Mononuclear cell (primary cell): ENCODE measurements around the gene C6orf47. TPM values are rescaled to one million over a fixed set of nuclear protein-coding genes. Genes with fewer than 3 reads are reported as not detected.

ENCODE experiments used
- H3K27me3 ChIP-seq: 2 replicates; pipeline ENCODE4 v1.6.0; 2011; ENCODE audit warnings: low read length, control low read depth; ENCODE audit not compliant: insufficient read depth
- H3K4me1 ChIP-seq: 2 replicates; pipeline ENCODE4 v1.5.1; 2011; ENCODE audit warnings: mild to moderate bottlenecking, low read length, control low read depth; ENCODE audit not compliant: insufficient read depth
- H3K4me3 ChIP-seq: 2 replicates; pipeline ENCODE4 v1.5.1; 2011; ENCODE audit warnings: mild to moderate bottlenecking, low read length, moderate library complexity
- H3K9me3 ChIP-seq: 2 replicates; pipeline ENCODE4 v1.5.1; 2011; ENCODE audit warnings: low read depth, mild to moderate bottlenecking, control low read depth, low read length
- total RNA-seq: library from RNA; depleted of rRNA; stranded (reverse); fragments of >200 nt; gene quantifications from one replicate; pipeline ENCODE4 v1.2.3, GENCODE V29; 2012

The C6orf47 gene
- total RNA-seq, 1 donor, result 14.6 TPM

DNA sequence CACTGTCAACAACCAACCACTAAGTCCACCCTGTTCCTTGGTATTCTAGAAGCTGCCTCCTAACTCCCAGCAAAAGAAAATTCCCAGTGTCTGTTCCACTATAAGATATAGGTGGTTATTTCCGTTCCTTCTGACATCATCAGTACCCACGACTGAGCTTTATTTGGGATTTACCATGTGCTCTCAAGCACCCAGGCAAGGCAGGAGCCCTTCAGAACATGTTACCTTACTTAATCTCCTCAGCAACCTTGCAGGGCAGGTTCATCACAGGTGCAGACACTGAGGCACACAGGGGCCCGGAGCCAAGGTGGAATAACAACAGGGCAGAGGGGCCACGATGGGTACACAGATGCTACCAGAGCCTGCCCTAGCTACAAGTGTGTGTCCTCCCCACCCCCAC lies 31.8 kb upstream of the C6orf47 start:
- Histone ChIP-seq H3K4me1 (peaks cover 12% of the 10 kb centered on the region), H3K27me3 (no peaks in the 10 kb centered on the region), H3K9me3 (no peaks in the 10 kb centered on the region), H3K4me3 (no peak overlapping the region)

- peaks cover 12% of the 10 kb centered on the region for H3K4me1 ChIP-seq
- H3K9me3 ChIP-seq, result no peaks in the 10 kb centered on the region
- H3K4me3 ChIP-seq, result no peak overlapping the region
- no peaks in the 10 kb centered on the region for H3K27me3 ChIP-seq
These were observed 31.1 kb upstream of the C6orf47 start for GRCh38 chr6:31691564-31692108.

GRCh38 chr6:31691078-31691463 lies 30.5 kb upstream of the C6orf47 start:
- Histone ChIP-seq H3K27me3 (no peaks in the 10 kb centered on the region), H3K9me3 (no peaks in the 10 kb centered on the region), H3K4me3 (no peak overlapping the region), H3K4me1 (peaks cover 12% of the 10 kb centered on the region)

GRCh38 chr6:31690231-31691077 lies 29.9 kb upstream of the C6orf47 start:
- no peaks in the 10 kb centered on the region for H3K9me3 ChIP-seq
- no peak overlapping the region for H3K4me3 ChIP-seq
- H3K27me3 ChIP-seq, result no peaks in the 10 kb centered on the region
- H3K4me1 ChIP-seq, result peaks cover 12% of the 10 kb centered on the region

- Histone ChIP-seq H3K4me1 (peaks cover 12% of the 10 kb centered on the region), H3K9me3 (no peaks in the 10 kb centered on the region), H3K27me3 (no peaks in the 10 kb centered on the region), H3K4me3 (no peak overlapping the region)
These were observed 28.9 kb upstream of the C6orf47 start for GRCh38 chr6:31689249-31690110.

GRCh38 chr6:31687860-31688693 lies 27.5 kb upstream of the C6orf47 start:
- peaks cover 15% of the 10 kb centered on the region for H3K4me1 ChIP-seq
- H3K9me3 ChIP-seq, result no peaks in the 10 kb centered on the region
- no peaks in the 10 kb centered on the region for H3K27me3 ChIP-seq
- no peak overlapping the region for H3K4me3 ChIP-seq

GRCh38 chr6:31687321-31687720 lies 26.7 kb upstream of the C6orf47 start:
- H3K4me3 ChIP-seq, result no peak overlapping the region
- no peaks in the 10 kb centered on the region for H3K9me3 ChIP-seq
- H3K27me3 ChIP-seq, result no peaks in the 10 kb centered on the region

GRCh38 chr6:31686483-31686882 lies 25.9 kb upstream of the C6orf47 start:
- Histone ChIP-seq H3K9me3 (no peaks in the 10 kb centered on the region), H3K4me1 (peaks cover 19% of the 10 kb centered on the region), H3K4me3 (no peak overlapping the region), H3K27me3 (no peaks in the 10 kb centered on the region)

More at GRCh38 chr6:31687321-31687720, 26.7 kb upstream of the C6orf47 start:
- peaks cover 16% of the 10 kb centered on the region for H3K4me1 ChIP-seq

DNA sequence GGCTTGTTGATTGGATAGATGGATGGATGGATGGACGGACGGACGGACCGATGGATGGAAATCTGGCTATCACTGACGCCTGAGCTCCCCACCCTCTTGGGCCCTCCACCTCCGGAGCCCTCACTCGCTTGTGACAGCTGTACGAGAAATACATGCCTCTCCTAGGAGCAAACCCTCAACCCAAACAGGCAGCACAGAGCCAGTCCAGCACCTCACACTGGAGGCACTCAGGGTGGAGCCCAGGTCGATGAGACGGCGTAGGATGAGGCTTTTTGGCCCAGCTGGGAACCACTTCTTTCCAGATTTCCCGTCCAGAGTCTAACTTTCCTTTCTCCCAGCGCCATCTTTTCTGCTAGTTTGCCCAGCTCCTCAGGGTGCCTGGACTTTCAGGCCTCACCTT lies 23.0 kb upstream of the C6orf47 start:
- H3K4me1 ChIP-seq, result peaks cover 21% of the 10 kb centered on the region
- H3K4me3 ChIP-seq, result no peak overlapping the region
- H3K27me3 ChIP-seq, result no peaks in the 10 kb centered on the region
- H3K9me3 ChIP-seq, result no peaks in the 10 kb centered on the region

GRCh38 chr6:31681135-31681671 lies 20.6 kb upstream of the C6orf47 start:
- H3K4me1 ChIP-seq, result peaks cover 27% of the 10 kb centered on the region
- H3K9me3 ChIP-seq, result no peaks in the 10 kb centered on the region
- peak overlapping the region; percentile 45 for H3K4me3 ChIP-seq
- H3K27me3 ChIP-seq, result no peaks in the 10 kb centered on the region

GRCh38 chr6:31680226-31681134 lies 19.9 kb upstream of the C6orf47 start, which contains the start of gene LY6G5C:
TSS of gene LY6G5C (minus strand) at chr6:31681067. CDS start at chr6:31680373, 694 bp downstream.
- peak within 1 kb of the TSS; percentile 45 for H3K4me3 ChIP-seq
- peaks cover 28% of the 10 kb centered on the region for H3K4me1 ChIP-seq
- H3K9me3 ChIP-seq, result no peaks in the 10 kb centered on the region
- no peaks in the 10 kb centered on the region for H3K27me3 ChIP-seq

DNA sequence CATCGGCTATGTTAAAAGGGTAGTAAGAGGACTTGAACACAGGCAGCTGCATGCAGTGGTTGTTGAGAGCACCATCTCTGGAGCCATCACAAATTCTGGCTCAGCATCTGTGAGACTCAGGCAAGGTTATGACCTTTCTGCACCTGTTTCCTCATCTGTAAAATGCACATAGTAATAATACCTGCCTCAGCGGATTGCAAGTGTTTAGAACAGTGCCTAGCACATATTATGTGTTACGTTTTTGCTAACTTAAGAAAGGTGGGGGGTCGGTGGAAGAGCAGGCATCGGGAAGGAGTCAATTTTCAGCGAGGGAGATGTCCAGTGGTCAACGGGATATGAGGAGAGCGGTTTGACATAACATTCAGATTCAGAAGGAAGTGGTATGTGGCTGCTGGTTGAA lies 17.4 kb upstream of the C6orf47 start:
- Histone ChIP-seq H3K27me3 (no peaks in the 10 kb centered on the region), H3K9me3 (no peaks in the 10 kb centered on the region), H3K4me1 (peaks cover 24% of the 10 kb centered on the region), H3K4me3 (no peak overlapping the region)

- no peaks in the 10 kb centered on the region for H3K9me3 ChIP-seq
- H3K4me1 ChIP-seq, result peaks cover 24% of the 10 kb centered on the region
- H3K27me3 ChIP-seq, result no peaks in the 10 kb centered on the region
- H3K4me3 ChIP-seq, result no peak overlapping the region
These were observed 16.3 kb upstream of the C6orf47 start for GRCh38 chr6:31676904-31677303.
